Esophagus muscularis mucosa (tissue), 4 donors: ENCODE measurements around the gene ENOPH1. TPM values are rescaled to one million over a fixed set of nuclear protein-coding genes. Genes with fewer than 3 reads are reported as not detected.

Source experiments
- DNase-seq: peaks from one replicate; pipeline ENCODE4 v3.0.0-alpha.2; 2017; ENCODE audit errors: extremely low spot score
- H3K27ac ChIP-seq, 4 donors: fragments of 200-600 bp; sonication (generic); replicated peaks in 1 of 4; 1 replicate in 3 of 4; 2 replicates in 1 of 4; pipeline ENCODE4 v1.5.1; 2016 to 2019; ENCODE audit warnings: mild to moderate bottlenecking in 1 of 4
- H3K27me3 ChIP-seq, 4 donors: fragments of 200-600 bp; sonication (generic); one replicate each; pipeline versions ENCODE4 v1.5.1 to v1.6.0; 2016 to 2019
- H3K36me3 ChIP-seq, 4 donors: fragments of 200-600 bp; sonication (generic); one replicate each; pipeline ENCODE4 v1.5.1; 2016 to 2019
- H3K4me1 ChIP-seq, 4 donors: fragments of 200-600 bp; sonication (generic); one replicate each; pipeline ENCODE4 v1.5.1; 2016 to 2019
- H3K4me3 ChIP-seq, 4 donors: fragments of 200-600 bp; sonication (generic); 1 replicate in 2 of 4; 2 replicates in 2 of 4; pipeline ENCODE4 v1.5.1; 2016 to 2019; ENCODE audit warnings: mild to moderate bottlenecking in 4 of 4, moderate library complexity in 1 of 4
- H3K9me3 ChIP-seq, 4 donors: fragments of 200-600 bp; sonication (generic); 1 replicate in 3 of 4; 2 replicates in 1 of 4; pipeline ENCODE4 v1.5.1; 2016 to 2019
- EP300 ChIP-seq: sonication (generic); formaldehyde crosslinking; IDR thresholded peaks from one replicate; pipeline ENCODE4 v1.6.1; 2017; ENCODE audit warnings: antibody characterized with exemption
- POLR2A ChIP-seq: fragments of 450-650 bp; IDR thresholded peaks from one replicate; pipeline ENCODE4 v1.6.1; 2017; ENCODE audit warnings: antibody characterized with exemption, moderate library complexity, mild to moderate bottlenecking, low read depth
- POLR2AphosphoS5 ChIP-seq, 2 donors: sonication (generic); formaldehyde crosslinking; IDR thresholded peaks; one replicate each; pipeline ENCODE4 v1.6.1; 2017; ENCODE audit warnings: antibody characterized with exemption in 2 of 2
- WGBS: methylation state at CpG from one replicate; pipeline ENCODE4 v1.1.5; 2018; 5-methylcytosine and 5-hydroxymethylcytosine counted together
- intact Hi-C: fragments of 100-400 bp; cut with DNase I; formaldehyde crosslinking; loops from one replicate; pipeline ENCODE4 v1.15.1; 2023
- total RNA-seq, 4 donors: library from RNA; depleted of rRNA; stranded (reverse); fragments of >200 nt; gene quantifications; one replicate each; pipeline versions ENCODE4 v1.1.0 to v1.2.1, GENCODE V29; 2016
- TF ChIP-seq, protein P1 (sequence below), 3 experiments: fragments of 200-600 bp in 2 of 3; fragments of 450-650 bp in 1 of 3; sonication (generic) in 2 of 3; IDR thresholded peaks; one replicate each; pipeline ENCODE4 v1.5.1; 2017 to 2019; ENCODE audit warnings: antibody characterized with exemption in 3 of 3, mild to moderate bottlenecking in 2 of 3, moderate library complexity in 1 of 3

Gene ENOPH1
- total RNA-seq, 4 donors from 2014 or later = 17.4 to 26.4 (median 22.4) TPM

- Histone ChIP-seq H3K27ac (no peak overlapping the region), H3K4me1 (peaks cover 0 to 10% (median 3%) of the 10 kb centered on the region in 4 donors), H3K4me3 (no peak overlapping the region), H3K36me3 (peaks cover 0 to 5% (median 0%) of the 10 kb centered on the region in 4 donors), H3K9me3 (no peaks in the 10 kb centered on the region), H3K27me3 (no peaks in the 10 kb centered on the region)
- WGBS = 97% methylated on average over 2 of the region's 2 CpGs
- intact Hi-C loops = no loop called here
- TF ChIP-seq POLR2AphosphoS5 (IDR thresholded peaks at IDR 0.05) (no peak), EP300 (no peak), POLR2A (no peak)
- TF ChIP-seq, protein P1, sequence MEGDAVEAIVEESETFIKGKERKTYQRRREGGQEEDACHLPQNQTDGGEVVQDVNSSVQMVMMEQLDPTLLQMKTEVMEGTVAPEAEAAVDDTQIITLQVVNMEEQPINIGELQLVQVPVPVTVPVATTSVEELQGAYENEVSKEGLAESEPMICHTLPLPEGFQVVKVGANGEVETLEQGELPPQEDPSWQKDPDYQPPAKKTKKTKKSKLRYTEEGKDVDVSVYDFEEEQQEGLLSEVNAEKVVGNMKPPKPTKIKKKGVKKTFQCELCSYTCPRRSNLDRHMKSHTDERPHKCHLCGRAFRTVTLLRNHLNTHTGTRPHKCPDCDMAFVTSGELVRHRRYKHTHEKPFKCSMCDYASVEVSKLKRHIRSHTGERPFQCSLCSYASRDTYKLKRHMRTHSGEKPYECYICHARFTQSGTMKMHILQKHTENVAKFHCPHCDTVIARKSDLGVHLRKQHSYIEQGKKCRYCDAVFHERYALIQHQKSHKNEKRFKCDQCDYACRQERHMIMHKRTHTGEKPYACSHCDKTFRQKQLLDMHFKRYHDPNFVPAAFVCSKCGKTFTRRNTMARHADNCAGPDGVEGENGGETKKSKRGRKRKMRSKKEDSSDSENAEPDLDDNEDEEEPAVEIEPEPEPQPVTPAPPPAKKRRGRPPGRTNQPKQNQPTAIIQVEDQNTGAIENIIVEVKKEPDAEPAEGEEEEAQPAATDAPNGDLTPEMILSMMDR (IDR thresholded peaks at IDR 0.05) = no peak
- no peak for DNase-seq
Observed at GRCh38 chr4:82439088-82439487, 8.7 kb downstream of the ENOPH1 start.

GRCh38 chr4:82447886-82448285 is 17.5 kb downstream of the ENOPH1 start:
- 100% methylated on average over 1 of the region's 1 CpG for WGBS
- no peak for TF ChIP-seq POLR2A
- TF ChIP-seq, protein P1 (IDR thresholded peaks at IDR 0.05) = no peak
- no peak for TF ChIP-seq POLR2AphosphoS5 (IDR thresholded peaks at IDR 0.05)
- TF ChIP-seq EP300 = no peak
- intact Hi-C loops = no loop called here

DNA sequence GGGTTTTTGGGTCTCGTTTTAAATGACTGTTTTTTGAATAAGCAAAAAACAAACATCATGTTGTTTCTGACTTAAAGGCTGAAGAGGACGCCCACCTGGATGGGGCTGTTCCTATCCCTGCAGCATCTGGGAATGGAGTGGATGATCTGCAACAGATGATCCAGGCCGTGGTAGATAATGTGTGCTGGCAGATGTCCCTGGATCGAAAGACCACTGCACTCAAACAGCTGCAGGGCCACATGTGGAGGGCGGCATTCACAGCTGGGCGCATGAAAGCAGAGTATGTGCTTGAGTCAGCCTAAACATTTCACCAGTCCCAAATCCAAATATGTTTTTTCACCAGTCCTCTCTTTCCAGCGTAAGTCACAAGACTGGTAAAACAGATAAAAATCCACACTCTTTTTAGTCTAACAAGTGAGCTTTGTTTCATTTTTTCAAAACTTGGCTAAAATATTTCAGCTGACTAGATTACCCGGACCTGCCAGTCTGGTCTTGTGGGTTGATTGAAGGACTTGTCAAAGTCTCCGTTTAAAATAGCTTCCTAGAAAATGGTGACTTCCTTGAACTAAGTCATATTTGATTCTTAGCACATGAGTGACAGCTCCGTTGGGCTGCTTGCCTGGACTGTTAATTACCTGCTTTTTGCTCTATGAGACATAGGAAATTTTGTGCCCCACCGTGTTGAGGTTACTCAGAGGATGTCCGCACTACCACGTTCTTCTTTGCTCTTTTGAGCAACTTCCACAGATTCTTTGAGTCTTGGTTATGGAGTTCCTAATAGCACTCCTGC is 20.8 kb downstream of the ENOPH1 start:
- 87% methylated on average over 13 of the region's 13 CpGs for WGBS
- Histone ChIP-seq H3K4me1 (no peaks in the 10 kb centered on the region), H3K27me3 (no peaks in the 10 kb centered on the region), H3K27ac (no peak overlapping the region), H3K36me3 (peaks cover 16 to 76% (median 55%) of the 10 kb centered on the region in 4 donors), H3K4me3 (no peak overlapping the region), H3K9me3 (no peaks in the 10 kb centered on the region)
- intact Hi-C loops = no loop called here
- DNase-seq = no peak
- TF ChIP-seq POLR2A = no peak
- no peak for TF ChIP-seq EP300
- TF ChIP-seq, protein P1 (IDR thresholded peaks at IDR 0.05) = no peak
- no peak for TF ChIP-seq POLR2AphosphoS5 (IDR thresholded peaks at IDR 0.05)

More at GRCh38 chr4:82447886-82448285, 17.5 kb downstream of the ENOPH1 start:
- no peaks in the 10 kb centered on the region for H3K4me1 ChIP-seq
- H3K36me3 ChIP-seq = peaks cover 16 to 50% (median 36%) of the 10 kb centered on the region in 4 donors
- H3K9me3 ChIP-seq = no peaks in the 10 kb centered on the region
- H3K27me3 ChIP-seq = no peaks in the 10 kb centered on the region
- H3K4me3 ChIP-seq = no peak overlapping the region
- H3K27ac ChIP-seq = no peak overlapping the region
- DNase-seq = no peak

GRCh38 chr4:82452026-82452425 is 21.6 kb downstream of the ENOPH1 start:
- 96% methylated on average over 7 of the region's 7 CpGs for WGBS
- Histone ChIP-seq H3K36me3 (peaks cover 21 to 80% (median 62%) of the 10 kb centered on the region in 4 donors), H3K9me3 (no peaks in the 10 kb centered on the region), H3K27me3 (no peaks in the 10 kb centered on the region), H3K4me3 (no peak overlapping the region), H3K4me1 (no peaks in the 10 kb centered on the region), H3K27ac (no peak overlapping the region)
- no peak for DNase-seq
- TF ChIP-seq POLR2AphosphoS5 (IDR thresholded peaks at IDR 0.05) = no peak
- TF ChIP-seq, protein P1 (IDR thresholded peaks at IDR 0.05) = no peak
- TF ChIP-seq EP300 = no peak
- TF ChIP-seq POLR2A = no peak
- intact Hi-C loops = no loop called here
